GM10266 (cell line): ENCODE results near the gene MORN5.

Experiments used
- DNase-seq: peaks from one replicate; pipeline ENCODE4 v3.0.0; 2012; ENCODE audit errors: extremely low spot score
- TF ChIP-seq, protein P1 (sequence below): IDR thresholded peaks from 2 replicates; pipeline ENCODE4 v1.5.1; 2012; ENCODE audit warnings: mild to moderate bottlenecking, low read depth; ENCODE audit not compliant: control insufficient read depth, insufficient read depth; ENCODE audit errors: missing control alignments

The MORN5 gene

DNA sequence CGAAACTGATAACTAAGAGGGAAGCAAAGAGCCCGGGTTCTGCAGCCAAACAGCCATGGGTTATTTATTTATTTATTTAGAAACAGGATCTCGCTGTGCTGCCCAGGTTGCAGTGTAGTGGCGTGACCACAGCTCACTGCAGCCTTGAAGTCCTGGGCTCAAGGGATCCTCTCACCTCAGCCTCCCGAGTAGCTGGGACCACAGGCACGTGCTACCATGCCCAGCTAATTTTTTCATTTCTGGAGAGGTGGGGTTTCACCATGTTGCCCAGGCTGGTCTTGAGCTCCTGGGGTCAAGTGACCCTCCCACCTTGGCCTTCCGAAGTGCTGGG is 24.2 kb upstream of the MORN5 start:
- TF ChIP-seq, protein P1, sequence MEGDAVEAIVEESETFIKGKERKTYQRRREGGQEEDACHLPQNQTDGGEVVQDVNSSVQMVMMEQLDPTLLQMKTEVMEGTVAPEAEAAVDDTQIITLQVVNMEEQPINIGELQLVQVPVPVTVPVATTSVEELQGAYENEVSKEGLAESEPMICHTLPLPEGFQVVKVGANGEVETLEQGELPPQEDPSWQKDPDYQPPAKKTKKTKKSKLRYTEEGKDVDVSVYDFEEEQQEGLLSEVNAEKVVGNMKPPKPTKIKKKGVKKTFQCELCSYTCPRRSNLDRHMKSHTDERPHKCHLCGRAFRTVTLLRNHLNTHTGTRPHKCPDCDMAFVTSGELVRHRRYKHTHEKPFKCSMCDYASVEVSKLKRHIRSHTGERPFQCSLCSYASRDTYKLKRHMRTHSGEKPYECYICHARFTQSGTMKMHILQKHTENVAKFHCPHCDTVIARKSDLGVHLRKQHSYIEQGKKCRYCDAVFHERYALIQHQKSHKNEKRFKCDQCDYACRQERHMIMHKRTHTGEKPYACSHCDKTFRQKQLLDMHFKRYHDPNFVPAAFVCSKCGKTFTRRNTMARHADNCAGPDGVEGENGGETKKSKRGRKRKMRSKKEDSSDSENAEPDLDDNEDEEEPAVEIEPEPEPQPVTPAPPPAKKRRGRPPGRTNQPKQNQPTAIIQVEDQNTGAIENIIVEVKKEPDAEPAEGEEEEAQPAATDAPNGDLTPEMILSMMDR = no peak
- DNase-seq = no peak

DNA sequence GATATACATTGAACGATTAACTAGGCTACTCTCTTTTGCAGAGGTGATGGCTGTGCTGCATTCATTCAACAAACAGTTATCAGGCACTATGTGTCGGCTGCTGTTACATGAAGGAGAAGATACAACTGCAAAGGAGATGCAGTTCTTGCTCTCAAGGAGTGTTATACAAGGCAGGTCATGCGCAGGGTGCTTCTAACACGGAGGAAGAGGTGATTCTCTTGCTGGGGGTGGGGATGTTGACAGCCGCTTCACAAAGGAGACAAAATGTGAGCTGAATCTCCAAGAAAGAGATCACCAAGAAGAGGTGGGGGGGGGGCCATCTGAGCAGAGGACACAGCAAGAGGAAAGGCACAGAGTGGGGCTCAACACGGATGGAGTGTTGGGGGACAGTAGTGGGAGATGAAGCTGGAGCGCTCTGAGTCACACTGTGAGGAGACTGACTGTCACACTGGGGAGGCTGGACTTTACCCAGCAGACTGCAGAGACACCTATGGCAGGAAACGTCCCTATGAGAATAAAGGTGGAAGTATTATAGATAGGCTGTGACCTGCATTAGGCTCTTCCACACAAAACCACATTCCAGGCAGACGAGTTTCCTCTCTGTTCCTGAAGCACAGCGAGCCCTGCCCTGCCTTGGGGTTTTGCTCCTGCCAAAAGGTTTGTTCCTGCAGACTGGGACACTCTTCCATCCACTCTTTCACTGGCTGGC is 21.0 kb upstream of the MORN5 start:
- DNase-seq = no peak
- TF ChIP-seq, protein P1 = no peak

DNA sequence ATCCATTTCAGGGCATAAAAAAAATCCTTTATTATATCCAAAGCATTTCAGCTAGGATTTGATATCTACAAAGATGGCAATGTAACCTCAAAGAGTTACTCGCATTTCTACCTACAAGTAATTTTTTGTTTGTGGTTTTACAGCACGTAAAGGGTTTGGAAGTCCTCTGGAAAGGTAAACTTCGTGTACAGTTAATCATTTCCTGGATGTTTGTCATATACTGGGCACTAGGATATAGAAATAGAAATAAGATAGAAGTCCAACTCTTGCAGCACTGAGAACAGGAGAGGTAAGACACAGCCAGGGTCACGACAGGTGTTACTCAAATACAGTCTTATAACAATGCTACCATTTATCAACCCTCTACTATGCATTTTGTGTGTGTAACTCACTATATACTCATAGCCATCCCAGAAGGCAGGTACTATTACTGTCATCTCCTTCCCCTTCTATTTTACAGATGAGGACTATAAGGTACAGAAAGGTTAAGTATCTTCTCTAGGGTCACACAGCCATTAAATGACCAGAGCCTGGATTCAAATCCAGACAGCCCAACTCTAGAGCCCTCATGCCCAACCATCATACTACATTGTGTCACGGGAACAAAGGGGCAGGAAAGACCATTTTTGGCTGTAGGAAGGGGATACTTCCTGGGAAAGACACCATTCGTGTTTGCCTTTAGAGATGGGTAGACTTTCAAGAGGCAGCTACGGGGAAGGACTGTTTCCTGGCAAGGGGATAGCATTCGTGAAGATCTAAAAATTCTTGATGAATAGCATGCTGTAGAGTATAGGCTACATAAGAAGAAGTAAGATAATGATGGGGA is 19.1 kb upstream of the MORN5 start:
- no peak for DNase-seq
- TF ChIP-seq, protein P1 = no peak

DNA sequence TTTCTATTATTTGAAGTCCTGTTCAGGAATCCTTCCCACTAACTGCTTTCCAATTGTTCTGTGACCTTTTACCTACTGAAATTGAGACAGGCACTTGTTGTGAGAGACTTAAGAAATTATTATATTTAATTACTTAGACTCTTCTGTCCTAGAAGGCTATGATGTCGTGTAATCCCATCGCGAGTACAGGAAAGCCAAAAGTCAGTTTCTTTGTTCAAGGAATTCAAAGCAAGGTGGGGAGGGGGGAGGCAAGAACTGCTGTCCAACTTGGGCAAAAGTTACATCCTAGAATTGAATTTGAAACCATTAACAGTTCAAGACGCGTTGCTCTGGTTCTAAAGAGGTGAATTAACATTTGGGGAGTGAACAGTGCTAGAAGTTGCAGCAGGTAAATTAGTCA is 18.0 kb upstream of the MORN5 start:
- DNase-seq = no peak
- TF ChIP-seq, protein P1 = no peak

DNA sequence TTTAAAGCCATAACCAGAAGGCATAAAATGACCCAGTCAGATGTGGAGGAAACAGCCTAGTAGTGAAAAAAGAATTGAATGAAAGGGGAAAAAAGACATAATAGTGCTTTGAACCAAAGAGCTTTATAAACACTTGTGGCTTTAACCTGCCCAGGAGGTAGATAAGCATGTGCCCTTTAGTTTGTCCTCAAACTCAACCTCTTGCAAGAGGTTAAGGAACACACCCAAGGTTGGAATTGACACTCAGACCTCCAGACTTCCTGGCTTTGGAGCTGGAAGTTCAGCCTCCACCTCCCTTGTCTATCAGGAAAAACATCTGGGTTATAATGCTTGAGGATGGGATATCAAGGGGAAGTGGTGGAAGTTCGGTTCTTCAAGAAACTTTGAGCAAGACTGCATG is 16.4 kb upstream of the MORN5 start:
- TF ChIP-seq, protein P1 = no peak
- no peak for DNase-seq

DNA sequence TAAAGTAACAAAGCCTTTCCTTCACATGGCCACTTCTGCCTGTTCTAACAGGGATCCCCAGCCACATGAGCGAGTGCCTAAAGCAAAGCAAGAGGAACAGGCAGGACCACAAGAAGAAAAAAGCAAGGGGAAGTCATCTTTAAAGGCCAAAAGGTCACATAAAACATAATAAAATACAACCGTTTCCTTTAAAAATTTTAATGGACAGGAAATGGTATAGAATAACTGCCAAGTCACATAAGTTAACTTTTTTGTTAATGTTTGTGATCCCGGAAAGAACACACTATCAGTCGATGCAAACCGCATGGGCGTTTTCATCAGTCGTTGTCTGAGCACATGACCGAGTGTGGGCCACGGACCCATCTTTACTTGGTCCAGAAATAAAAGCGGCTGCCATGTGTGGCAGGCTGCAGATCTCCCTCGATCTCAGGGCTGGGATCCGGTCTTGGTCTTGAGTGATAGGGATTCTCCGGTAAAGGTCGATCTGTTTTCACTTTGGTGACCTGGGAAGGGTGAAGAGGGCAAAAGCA is 15.8 kb upstream of the MORN5 start:
- TF ChIP-seq, protein P1 = no peak
- DNase-seq = no peak
